ENCODE measurements around the gene ZRANB1.

The ZRANB1 gene

GRCh38 chr10:125000366-125001312 is 58.7 kb downstream of the ZRANB1 start:
- peaks cover 89% of the 10 kb centered on the region for H3K36me3 ChIP-seq (ENCODE audit: low read depth)
- no peak overlapping the region for H3K4me3 ChIP-seq (ENCODE audit: severe bottlenecking)
- H3K27me3 ChIP-seq (ENCODE audit: insufficient read depth, poor library complexity, severe bottlenecking) = no peaks in the 10 kb centered on the region
- peaks cover 13% of the 10 kb centered on the region for H3K4me1 ChIP-seq (ENCODE audit: insufficient read depth, poor library complexity, severe bottlenecking)
- no peak for TF ChIP-seq CTCF (IDR thresholded peaks at IDR 0.05; ENCODE audit: poor library complexity, severe bottlenecking)
- ATAC-seq (ENCODE audit: low read depth) (no peak), DNase-seq (ENCODE audit: low spot score) (no peak)
- H3K9me3 ChIP-seq (ENCODE audit: severe bottlenecking) = no peaks in the 10 kb centered on the region
- peak overlapping the region; percentile 46 for H3K27ac ChIP-seq (ENCODE audit: poor library complexity, severe bottlenecking)

GRCh38 chr10:125001313-125002046 is 59.6 kb downstream of the ZRANB1 start:
- H3K36me3 ChIP-seq (ENCODE audit: low read depth) = peaks cover 87% of the 10 kb centered on the region
- ATAC-seq (ENCODE audit: low read depth) (peak; percentile 59), DNase-seq (ENCODE audit: low spot score) (no peak)
- TF ChIP-seq CTCF (IDR thresholded peaks at IDR 0.05; ENCODE audit: poor library complexity, severe bottlenecking) = no peak
- peak overlapping the region; percentile 46 for H3K27ac ChIP-seq (ENCODE audit: poor library complexity, severe bottlenecking)
- no peaks in the 10 kb centered on the region for H3K9me3 ChIP-seq (ENCODE audit: severe bottlenecking)
- no peaks in the 10 kb centered on the region for H3K27me3 ChIP-seq (ENCODE audit: insufficient read depth, poor library complexity, severe bottlenecking)
- peaks cover 13% of the 10 kb centered on the region for H3K4me1 ChIP-seq (ENCODE audit: insufficient read depth, poor library complexity, severe bottlenecking)
- no peak overlapping the region for H3K4me3 ChIP-seq (ENCODE audit: severe bottlenecking)

- no peak for TF ChIP-seq CTCF (IDR thresholded peaks at IDR 0.05; ENCODE audit: poor library complexity, severe bottlenecking)
- DNase-seq (ENCODE audit: low spot score) (no peak), ATAC-seq (ENCODE audit: low read depth) (no peak)
- Histone ChIP-seq H3K36me3 (ENCODE audit: low read depth) (peaks cover 81% of the 10 kb centered on the region), H3K9me3 (ENCODE audit: severe bottlenecking) (no peaks in the 10 kb centered on the region), H3K27me3 (ENCODE audit: insufficient read depth, poor library complexity, severe bottlenecking) (no peaks in the 10 kb centered on the region), H3K4me1 (ENCODE audit: insufficient read depth, poor library complexity, severe bottlenecking) (peaks cover 13% of the 10 kb centered on the region), H3K27ac (ENCODE audit: poor library complexity, severe bottlenecking) (peak overlapping the region; percentile 46), H3K4me3 (ENCODE audit: severe bottlenecking) (no peak overlapping the region)
Observed at GRCh38 chr10:125002047-125002422, 60.1 kb downstream of the ZRANB1 start.

- TF ChIP-seq CTCF (IDR thresholded peaks at IDR 0.05; ENCODE audit: poor library complexity, severe bottlenecking) = no peak
- Histone ChIP-seq H3K4me1 (ENCODE audit: insufficient read depth, poor library complexity, severe bottlenecking) (peaks cover 14% of the 10 kb centered on the region), H3K9me3 (ENCODE audit: severe bottlenecking) (no peaks in the 10 kb centered on the region), H3K4me3 (ENCODE audit: severe bottlenecking) (no peak overlapping the region), H3K27me3 (ENCODE audit: insufficient read depth, poor library complexity, severe bottlenecking) (no peaks in the 10 kb centered on the region), H3K27ac (ENCODE audit: poor library complexity, severe bottlenecking) (peak overlapping the region; percentile 46), H3K36me3 (ENCODE audit: low read depth) (peaks cover 76% of the 10 kb centered on the region)
- DNase-seq (ENCODE audit: low spot score) (peak; percentile 29), ATAC-seq (ENCODE audit: low read depth) (no peak)
Observed at GRCh38 chr10:125002423-125003145, 60.7 kb downstream of the ZRANB1 start.
